SJSA1 (cell line): ENCODE measurements around the gene MYCBPAP. TPM values are rescaled to one million over a fixed set of nuclear protein-coding genes. Genes with fewer than 3 reads are reported as not detected.

Source experiments
- DNase-seq, 2 experiments: peaks; one replicate each; pipeline ENCODE4 v3.0.0-alpha.2; 2015 to 2020; ENCODE audit warnings: low spot score in 2 of 2, low read depth in 1 of 2
- H3K27ac ChIP-seq: fragments of 250-450 bp; sonication (Bioruptor Pico); 2 replicates; pipeline ENCODE4 v1.5.1; 2020; ENCODE audit warnings: mild to moderate bottlenecking, moderate library complexity
- H3K27me3 ChIP-seq: fragments of 250-450 bp; sonication (Bioruptor Pico); replicated peaks from 2 replicates; pipeline ENCODE4 v1.5.1; 2020; ENCODE audit warnings: mild to moderate bottlenecking, moderate library complexity
- H3K36me3 ChIP-seq: fragments of 250-450 bp; sonication (Bioruptor Pico); 2 replicates; pipeline ENCODE4 v1.5.1; 2020; ENCODE audit warnings: mild to moderate bottlenecking
- H3K4me1 ChIP-seq: fragments of 250-450 bp; sonication (Bioruptor Pico); replicated peaks from 2 replicates; pipeline ENCODE4 v1.6.1; 2021; ENCODE audit warnings: mild to moderate bottlenecking
- H3K4me3 ChIP-seq: fragments of 250-450 bp; sonication (Bioruptor Pico); 2 replicates; pipeline ENCODE4 v1.5.1; 2020; ENCODE audit warnings: mild to moderate bottlenecking
- H3K9me3 ChIP-seq: fragments of 250-450 bp; sonication (Bioruptor Pico); replicated peaks from 2 replicates; pipeline ENCODE4 v1.5.1; 2020; ENCODE audit warnings: mild to moderate bottlenecking
- total RNA-seq: library from RNA; depleted of rRNA; stranded (reverse); fragments of >200 nt; shearing (Covaris generic); gene quantifications from 2 replicates; pipeline ENCODE4 v1.2.3, GENCODE V29; 2014

Gene MYCBPAP
- total RNA-seq, 1 experiment from 2014 or later, result not detected

- H3K4me1 ChIP-seq, result peaks cover 7% of the 10 kb centered on the region
- DNase-seq, result no peak
- no peak overlapping the region for H3K27ac ChIP-seq
- H3K4me3 ChIP-seq, result no peak overlapping the region
- H3K9me3 ChIP-seq, result no peaks in the 10 kb centered on the region; the same call in 1 of the 2 replicates
- H3K27me3 ChIP-seq, result peaks cover 34% of the 10 kb centered on the region
- no peaks in the 10 kb centered on the region for H3K36me3 ChIP-seq
Observed at GRCh38 chr17:50536683-50537646, 28.7 kb downstream of the MYCBPAP start.

- Histone ChIP-seq H3K4me1 (peaks cover 15% of the 10 kb centered on the region), H3K27ac (no peak overlapping the region), H3K4me3 (no peak overlapping the region), H3K27me3 (peaks cover 24% of the 10 kb centered on the region), H3K9me3 (no peaks in the 10 kb centered on the region; the same call in 1 of the 2 replicates), H3K36me3 (no peaks in the 10 kb centered on the region)
- no peak for DNase-seq
Observed at GRCh38 chr17:50537721-50538548, 29.7 kb downstream of the MYCBPAP start.

- Histone ChIP-seq H3K4me1 (peaks cover 19% of the 10 kb centered on the region), H3K27ac (no peak overlapping the region), H3K9me3 (no peaks in the 10 kb centered on the region), H3K4me3 (no peak overlapping the region), H3K36me3 (no peaks in the 10 kb centered on the region), H3K27me3 (peaks cover 16% of the 10 kb centered on the region)
- no peak for DNase-seq
Observed at GRCh38 chr17:50538549-50539410, 30.5 kb downstream of the MYCBPAP start.

GRCh38 chr17:50539762-50540559, 31.7 kb downstream of the MYCBPAP start:
- H3K27me3 ChIP-seq, result peaks cover 6% of the 10 kb centered on the region
- no peak for DNase-seq
- H3K27ac ChIP-seq, result no peak overlapping the region
- no peaks in the 10 kb centered on the region for H3K36me3 ChIP-seq
- H3K9me3 ChIP-seq, result no peaks in the 10 kb centered on the region
- peaks cover 19% of the 10 kb centered on the region for H3K4me1 ChIP-seq
- H3K4me3 ChIP-seq, result no peak overlapping the region

GRCh38 chr17:50540560-50541401, 32.5 kb downstream of the MYCBPAP start:
- DNase-seq, result no peak
- peaks cover 19% of the 10 kb centered on the region for H3K4me1 ChIP-seq
- H3K27ac ChIP-seq, result no peak overlapping the region
- H3K27me3 ChIP-seq, result no peaks in the 10 kb centered on the region
- no peaks in the 10 kb centered on the region for H3K36me3 ChIP-seq
- no peak overlapping the region for H3K4me3 ChIP-seq
- H3K9me3 ChIP-seq, result no peaks in the 10 kb centered on the region

GRCh38 chr17:50541402-50541715, 33.1 kb downstream of the MYCBPAP start:
- Histone ChIP-seq H3K27me3 (no peaks in the 10 kb centered on the region), H3K9me3 (no peaks in the 10 kb centered on the region), H3K4me3 (peak overlapping the region; percentile 53), H3K4me1 (peaks cover 19% of the 10 kb centered on the region), H3K27ac (no peak overlapping the region), H3K36me3 (no peaks in the 10 kb centered on the region)
- DNase-seq, result no peak

GRCh38 chr17:50541716-50542688, 33.8 kb downstream of the MYCBPAP start:
- H3K36me3 ChIP-seq, result no peaks in the 10 kb centered on the region
- peaks cover 23% of the 10 kb centered on the region for H3K4me1 ChIP-seq
- H3K27me3 ChIP-seq, result no peaks in the 10 kb centered on the region
- peak; percentile 88 to 89 for DNase-seq
- no peak overlapping the region for H3K27ac ChIP-seq
- H3K9me3 ChIP-seq, result no peaks in the 10 kb centered on the region
- peak overlapping the region; percentile 53 for H3K4me3 ChIP-seq

GRCh38 chr17:50542795-50543774, 34.8 kb downstream of the MYCBPAP start:
- H3K9me3 ChIP-seq, result no peaks in the 10 kb centered on the region
- H3K36me3 ChIP-seq, result no peaks in the 10 kb centered on the region
- DNase-seq, result no peak
- peaks cover 32% of the 10 kb centered on the region for H3K4me1 ChIP-seq
- no peak overlapping the region for H3K4me3 ChIP-seq
- no peaks in the 10 kb centered on the region for H3K27me3 ChIP-seq
- no peak overlapping the region for H3K27ac ChIP-seq

GRCh38 chr17:50544516-50544915, 36.3 kb downstream of the MYCBPAP start:
- Histone ChIP-seq H3K4me1 (peaks cover 32% of the 10 kb centered on the region), H3K4me3 (no peak overlapping the region), H3K27ac (no peak overlapping the region), H3K9me3 (no peaks in the 10 kb centered on the region), H3K27me3 (no peaks in the 10 kb centered on the region), H3K36me3 (no peaks in the 10 kb centered on the region)
- no peak for DNase-seq

GRCh38 chr17:50545311-50545710, 37.1 kb downstream of the MYCBPAP start:
- H3K27me3 ChIP-seq, result no peaks in the 10 kb centered on the region
- H3K4me1 ChIP-seq, result peaks cover 32% of the 10 kb centered on the region
- H3K9me3 ChIP-seq, result no peaks in the 10 kb centered on the region
- no peak overlapping the region for H3K27ac ChIP-seq
- DNase-seq, result no peak
- no peaks in the 10 kb centered on the region; the same call in 1 of the 2 replicates for H3K36me3 ChIP-seq
- no peak overlapping the region for H3K4me3 ChIP-seq
